ENCODE results near the gene MBD6.
"Not testable (repeated sequence)": the region's sequence is repeated elsewhere in the genome, so short reads cannot be mapped to it uniquely, and the experiment has no call there.

The MBD6 gene

GRCh38 chr12:57549909-57550640 is 27.5 kb downstream of the MBD6 start, which contains the start of gene KIF5A:
KIF5A (plus strand) TSS chr12:57550044; CDS start chr12:57550272, 228 bp downstream.
- peak; percentile 18 for DNase-seq

GRCh38 chr12:57550641-57551549 is 28.3 kb downstream of the MBD6 start:
- no peak for DNase-seq

- DNase-seq, result no peak
These were observed 29.1 kb downstream of the MBD6 start for GRCh38 chr12:57551637-57552305.

GRCh38 chr12:57552306-57552651 is 29.7 kb downstream of the MBD6 start:
- DNase-seq, result no peak

- DNase-seq, result no peak
These were observed 30.2 kb downstream of the MBD6 start for GRCh38 chr12:57552835-57553313.

- no peak for DNase-seq
These were observed 30.9 kb downstream of the MBD6 start for GRCh38 chr12:57553343-57554202.

- no peak for DNase-seq
These were observed 31.8 kb downstream of the MBD6 start for GRCh38 chr12:57554453-57554852.

- no peak for DNase-seq
These were observed 32.3 kb downstream of the MBD6 start for GRCh38 chr12:57554897-57555296.

GRCh38 chr12:57558864-57559263 is 36.2 kb downstream of the MBD6 start:
- DNase-seq, result no peak

- no peak for DNase-seq
These were observed 37.9 kb downstream of the MBD6 start for GRCh38 chr12:57560516-57560915.

GRCh38 chr12:57561117-57561516 is 38.5 kb downstream of the MBD6 start:
- DNase-seq, result not testable (repeated sequence)

GRCh38 chr12:57563358-57563757 is 40.7 kb downstream of the MBD6 start:
- no peak for DNase-seq

GRCh38 chr12:57564178-57564740 is 41.6 kb downstream of the MBD6 start:
- no peak for DNase-seq

GRCh38 chr12:57568838-57569237 is 46.2 kb downstream of the MBD6 start:
- DNase-seq, result no peak

GRCh38 chr12:57569858-57570257 is 47.2 kb downstream of the MBD6 start:
- DNase-seq, result no peak

- not testable (repeated sequence) for DNase-seq
These were observed 47.8 kb downstream of the MBD6 start for GRCh38 chr12:57570438-57570837.

- no peak for DNase-seq
These were observed 49.5 kb downstream of the MBD6 start for GRCh38 chr12:57571926-57572762.

- no peak for DNase-seq
These were observed 52.2 kb downstream of the MBD6 start for GRCh38 chr12:57574795-57575194.

GRCh38 chr12:57575771-57576612 is 53.4 kb downstream of the MBD6 start:
- no peak for DNase-seq

GRCh38 chr12:57576613-57577160 is 54.1 kb downstream of the MBD6 start:
- DNase-seq, result no peak
